Gastrocnemius medialis (tissue), 4 donors: ENCODE measurements around the gene RAB17. TPM values are rescaled to one million over a fixed set of nuclear protein-coding genes. Genes with fewer than 3 reads are reported as not detected.

Experiments
- ATAC-seq, 2 donors: fragments of 150-250 bp; one replicate each; pipeline ENCODE4 v1.9.1; 2016
- DNase-seq, 2 donors: peaks; one replicate each; pipeline ENCODE4 v3.0.0-alpha.2; 2019
- H3K27ac ChIP-seq, 4 donors: fragments of 200-600 bp; sonication (generic); 1 replicate in 1 of 4; 2 replicates in 3 of 4; pipeline ENCODE4 v1.5.1; 2016 to 2018; ENCODE audit warnings: mild to moderate bottlenecking in 2 of 4, moderate library complexity in 1 of 4
- H3K27me3 ChIP-seq, 3 donors: fragments of 200-600 bp; sonication (generic) in 2 of 3; 1 replicate in 1 of 3; 2 replicates in 2 of 3; pipeline versions ENCODE4 v1.5.1 to v1.6.0; 2016 to 2019; ENCODE audit warnings: mild to moderate bottlenecking in 1 of 3, moderate library complexity in 1 of 3
- H3K36me3 ChIP-seq, 2 donors: fragments of 200-600 bp; sonication (generic) in 1 of 2; one replicate each; pipeline ENCODE4 v1.5.1; 2017 to 2018
- H3K4me1 ChIP-seq, 2 donors: fragments of 200-600 bp; sonication (generic) in 1 of 2; one replicate each; pipeline ENCODE4 v1.5.1; 2016 to 2017; ENCODE audit warnings: mild to moderate bottlenecking in 2 of 2
- H3K4me3 ChIP-seq, 4 donors: fragments of 200-600 bp; sonication (generic) in 3 of 4; 1 replicate in 1 of 4; 2 replicates in 3 of 4; pipeline ENCODE4 v1.5.1; 2016 to 2019; ENCODE audit warnings: mild to moderate bottlenecking in 2 of 4
- H3K9me3 ChIP-seq, 3 donors: fragments of 200-600 bp; sonication (generic) in 2 of 3; 1 replicate in 1 of 3; 2 replicates in 2 of 3; pipeline ENCODE4 v1.5.1; 2016 to 2019
- POLR2A ChIP-seq, 2 donors: fragments of 450-650 bp; IDR thresholded peaks; one replicate each; pipeline ENCODE4 v1.6.1; 2017; ENCODE audit warnings: antibody characterized with exemption in 2 of 2, mild to moderate bottlenecking in 2 of 2, moderate library complexity in 2 of 2
- in situ Hi-C, 4 donors: fragments of 200-750 bp; cut with MboI; loops; one replicate each; pipeline versions ENCODE4 v1.15.0 to v1.8.0; 2017; ENCODE audit warnings: low sequenced_read_pairs in 4 of 4
- intact Hi-C: fragments of 100-400 bp; cut with DNase I; formaldehyde crosslinking; loops from one replicate; pipeline ENCODE4 v1.15.1; 2023; ENCODE audit warnings: low total_unique reads
- total RNA-seq, 4 donors: library from RNA; depleted of rRNA; stranded (reverse); fragments of >200 nt; gene quantifications; one replicate each; pipeline versions ENCODE4 v1.1.0 to v1.2.3, GENCODE V29; 2016
- TF ChIP-seq, protein P1 (sequence below), 5 experiments: fragments of 450-650 bp in 3 of 5; fragments of 200-600 bp in 2 of 5; sonication (generic) in 2 of 5; IDR thresholded peaks in 4 of 5; conservative IDR thresholded peaks in 1 of 5; 1 replicate in 4 of 5; 2 replicates in 1 of 5; pipeline ENCODE4 v1.5.1; 2016 to 2019; ENCODE audit warnings: antibody characterized with exemption in 5 of 5, mild to moderate bottlenecking in 3 of 5, moderate library complexity in 3 of 5

Gene RAB17
- total RNA-seq, 4 donors from 2014 or later: 0.42 to 1.3 TPM; not detected in 2

DNA sequence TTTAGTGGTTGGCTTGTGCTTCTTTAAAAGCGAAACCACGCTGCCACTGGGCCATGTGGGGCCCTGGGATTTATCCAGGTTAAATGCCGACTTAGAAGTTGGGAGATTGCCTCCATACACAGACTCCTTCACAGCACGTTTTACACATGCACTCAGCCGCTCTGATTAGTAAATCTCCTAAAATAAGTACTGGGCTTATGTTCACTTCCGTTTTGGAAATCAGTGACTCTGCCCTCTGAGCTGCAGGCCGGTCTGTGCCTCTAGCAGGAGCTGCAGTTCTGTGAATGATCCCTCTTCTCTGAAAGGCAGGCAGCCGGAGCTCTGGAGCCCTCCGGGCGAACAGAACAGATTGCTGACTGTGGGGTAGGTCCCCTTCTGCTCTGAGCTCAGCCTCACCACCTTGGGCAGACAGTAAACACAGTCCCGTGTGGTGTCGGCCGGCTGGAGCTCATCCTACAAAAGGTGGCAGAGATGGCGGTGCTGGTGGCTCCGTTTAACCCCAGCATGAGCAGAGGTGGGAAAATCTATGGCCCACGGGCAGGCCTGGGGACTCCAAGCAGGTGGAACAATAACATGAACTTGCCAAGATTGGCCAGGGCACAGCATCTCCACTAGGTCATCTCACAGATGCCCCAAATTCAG lies 9.8 kb upstream of the RAB17 start:
- Histone ChIP-seq H3K27me3 (no peaks in the 10 kb centered on the region), H3K4me1 (peaks cover 17 to 18% of the 10 kb centered on the region in 2 donors), H3K36me3 (no peaks in the 10 kb centered on the region), H3K4me3 (peak overlapping the region; percentile 42 to 60 (median 54)), H3K9me3 (no peaks in the 10 kb centered on the region), H3K27ac (peak overlapping the region; percentile 88 to 96 (median 92))
- ATAC-seq (peak; percentile 96 to 98), DNase-seq (peak; percentile 82 to 85)
- intact Hi-C loops: loop anchor here (1.0 to 2.0 kb wide), 4 partner anchors 42 to 145 kb away; no protein-coding TSS in a partner anchor
- in situ Hi-C loops: loop anchor here in 1 of 4 donors (5.0 kb wide), 1 partner anchor 142 kb away; no protein-coding TSS in a partner anchor
- TF ChIP-seq, protein P1, sequence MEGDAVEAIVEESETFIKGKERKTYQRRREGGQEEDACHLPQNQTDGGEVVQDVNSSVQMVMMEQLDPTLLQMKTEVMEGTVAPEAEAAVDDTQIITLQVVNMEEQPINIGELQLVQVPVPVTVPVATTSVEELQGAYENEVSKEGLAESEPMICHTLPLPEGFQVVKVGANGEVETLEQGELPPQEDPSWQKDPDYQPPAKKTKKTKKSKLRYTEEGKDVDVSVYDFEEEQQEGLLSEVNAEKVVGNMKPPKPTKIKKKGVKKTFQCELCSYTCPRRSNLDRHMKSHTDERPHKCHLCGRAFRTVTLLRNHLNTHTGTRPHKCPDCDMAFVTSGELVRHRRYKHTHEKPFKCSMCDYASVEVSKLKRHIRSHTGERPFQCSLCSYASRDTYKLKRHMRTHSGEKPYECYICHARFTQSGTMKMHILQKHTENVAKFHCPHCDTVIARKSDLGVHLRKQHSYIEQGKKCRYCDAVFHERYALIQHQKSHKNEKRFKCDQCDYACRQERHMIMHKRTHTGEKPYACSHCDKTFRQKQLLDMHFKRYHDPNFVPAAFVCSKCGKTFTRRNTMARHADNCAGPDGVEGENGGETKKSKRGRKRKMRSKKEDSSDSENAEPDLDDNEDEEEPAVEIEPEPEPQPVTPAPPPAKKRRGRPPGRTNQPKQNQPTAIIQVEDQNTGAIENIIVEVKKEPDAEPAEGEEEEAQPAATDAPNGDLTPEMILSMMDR (IDR thresholded peaks at IDR 0.05 in 4 of 5, conservative IDR thresholded peaks at IDR 0.05 in 1 of 5): peak in 4 of 5 experiments; percentile 11 to 60 (median 37)
- peak; percentile 61 to 68 for TF ChIP-seq POLR2A (IDR thresholded peaks at IDR 0.05)

DNA sequence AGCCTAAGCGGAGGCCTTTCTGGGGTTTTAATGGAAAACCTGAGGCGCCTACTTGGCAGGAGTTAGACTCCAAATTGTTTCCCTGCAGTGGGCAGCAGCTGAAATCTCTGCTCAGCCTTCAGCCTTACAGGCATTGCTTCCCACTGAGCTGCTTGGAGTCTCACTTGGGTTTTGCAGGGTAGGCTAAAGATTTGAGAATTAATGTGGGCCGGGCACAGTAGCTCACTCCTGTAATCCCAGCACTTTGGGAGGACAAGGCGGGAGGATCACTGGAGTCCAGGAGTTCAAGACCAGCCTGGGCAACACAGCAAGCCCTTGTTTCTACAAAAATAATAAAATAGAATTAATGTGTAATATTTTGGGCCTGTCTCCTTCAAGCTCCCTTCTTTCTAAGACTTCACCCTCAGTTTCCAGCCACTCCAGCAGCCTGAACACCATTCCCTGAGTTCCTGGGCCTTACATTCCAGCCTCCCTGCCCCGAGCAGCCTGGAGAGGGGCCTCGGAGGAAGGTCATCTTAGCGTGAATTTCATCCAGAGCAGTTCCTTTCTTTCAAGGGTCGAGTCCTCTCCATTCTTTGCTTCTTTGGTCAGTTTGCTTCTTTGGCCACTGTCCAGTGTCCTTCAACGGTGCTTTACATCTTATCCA lies 9.1 kb upstream of the RAB17 start:
- DNase-seq (no peak), ATAC-seq (peak; percentile 4 to 7)
- intact Hi-C loops: loop anchor here (1.0 to 2.0 kb wide), 4 partner anchors 43 to 146 kb away; no protein-coding TSS in a partner anchor
- in situ Hi-C loops: loop anchor here in 3 of 4 donors (5.0 to 10.0 kb wide), 3 partner anchors 55 to 145 kb away; no protein-coding TSS in a partner anchor
- Histone ChIP-seq H3K27me3 (no peaks in the 10 kb centered on the region), H3K27ac (peak overlapping the region; percentile 88 to 96 (median 92)), H3K4me1 (peaks cover 24% of the 10 kb centered on the region in 2 donors), H3K36me3 (no peaks in the 10 kb centered on the region), H3K4me3 (peak overlapping the region; percentile 42 to 60 (median 54)), H3K9me3 (no peaks in the 10 kb centered on the region)
- no peak for TF ChIP-seq POLR2A (IDR thresholded peaks at IDR 0.05)
- TF ChIP-seq, protein P1 (IDR thresholded peaks at IDR 0.05 in 4 of 5, conservative IDR thresholded peaks at IDR 0.05 in 1 of 5): no peak

DNA sequence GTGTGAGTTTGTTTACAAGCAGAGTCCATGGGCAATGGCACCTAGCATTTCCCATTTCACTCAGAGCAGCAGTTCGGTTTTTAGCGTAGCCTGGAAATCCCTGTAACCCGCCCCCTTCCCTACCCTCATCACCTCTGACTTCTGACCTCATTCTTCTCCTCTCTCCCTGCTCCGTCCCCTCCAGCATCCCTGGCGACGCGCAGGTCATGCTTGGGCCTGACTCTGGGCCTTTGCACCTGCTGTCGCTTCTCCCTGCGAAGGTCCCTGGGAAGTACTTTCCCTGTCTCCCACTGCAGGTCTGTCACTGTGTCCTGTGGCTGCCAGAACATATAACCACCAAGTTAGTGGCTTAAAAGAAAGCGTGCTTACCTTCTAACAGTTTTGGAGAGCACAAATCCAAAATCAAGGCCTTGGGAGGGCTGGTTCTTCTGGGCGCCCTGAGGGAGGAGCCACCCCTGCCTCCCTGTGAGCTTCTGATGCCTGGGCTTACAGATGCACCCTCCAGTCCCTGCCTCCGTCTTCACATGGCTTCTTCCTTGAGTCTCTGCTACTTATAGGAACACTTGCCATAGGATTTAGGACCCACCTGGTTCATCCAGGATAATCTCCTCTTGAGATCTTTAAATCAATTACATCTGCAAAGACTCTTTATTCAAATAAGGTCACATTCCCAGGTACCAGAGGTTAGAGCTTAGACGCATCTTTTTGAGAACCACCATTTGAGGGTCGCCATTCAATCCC lies 8.1 kb upstream of the RAB17 start:
- DNase-seq: no peak
- Histone ChIP-seq H3K27me3 (no peaks in the 10 kb centered on the region), H3K4me1 (peaks cover 23 to 26% of the 10 kb centered on the region in 2 donors), H3K9me3 (no peaks in the 10 kb centered on the region), H3K36me3 (no peaks in the 10 kb centered on the region), H3K4me3 (no peak overlapping the region), H3K27ac (peak overlapping the region in 2 of 4 donors; percentile 91 to 96)
- intact Hi-C loops (no loop called here), in situ Hi-C loops (loop anchor here in 2 of 4 donors (5.0 to 10.0 kb wide), 3 partner anchors 56 to 146 kb away; no protein-coding TSS in a partner anchor)
- ATAC-seq: no peak
- no peak for TF ChIP-seq POLR2A (IDR thresholded peaks at IDR 0.05)

DNA sequence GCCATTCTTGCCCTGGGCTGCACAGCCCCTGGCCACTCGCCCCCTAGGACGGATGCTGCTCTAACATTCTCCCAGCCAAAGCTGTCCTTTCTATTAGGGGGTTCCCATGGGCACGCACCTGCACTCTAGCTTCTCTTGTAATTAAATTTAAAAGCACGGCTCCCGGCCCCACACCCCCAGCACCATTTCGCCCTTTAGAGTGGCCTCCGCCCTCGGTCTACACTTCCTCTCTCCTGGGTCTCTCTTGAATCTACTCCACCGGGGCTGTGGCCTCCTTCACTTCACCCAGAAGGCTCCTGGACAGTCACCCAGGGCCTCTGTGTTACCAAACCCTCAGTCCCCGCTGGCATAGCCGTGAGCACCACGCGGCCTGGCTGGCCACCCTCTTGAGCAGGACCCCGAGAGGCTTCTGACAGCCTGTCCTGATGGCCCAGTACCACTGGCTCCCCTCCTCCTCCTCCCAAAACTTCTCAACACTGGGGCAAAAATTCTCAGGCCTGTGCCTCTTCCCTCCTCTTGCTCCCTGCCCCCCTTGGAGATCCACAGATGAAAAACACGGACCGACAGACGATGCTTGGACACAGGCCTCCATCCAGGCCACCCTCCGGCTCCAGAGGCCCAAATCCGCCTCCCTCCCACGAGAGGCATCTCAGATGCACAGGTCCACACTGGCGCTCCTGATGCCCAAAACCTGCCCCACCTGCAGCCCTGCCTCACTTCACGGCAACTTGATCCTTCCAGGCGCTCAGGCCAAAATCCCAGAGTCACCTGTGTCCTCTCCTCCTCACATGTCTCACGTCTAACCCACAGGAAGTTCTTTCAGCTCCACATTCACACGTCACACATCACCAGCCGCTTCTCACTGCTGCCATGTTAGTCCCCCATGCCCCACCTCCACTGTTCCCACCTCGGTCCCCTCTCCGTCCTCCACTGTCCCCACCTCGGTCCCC lies 6.9 kb upstream of the RAB17 start:
- no peak for ATAC-seq

More for the DNA sequence above, 6.9 kb upstream of the RAB17 start:
- Histone ChIP-seq H3K27ac (no peak overlapping the region), H3K36me3 (no peaks in the 10 kb centered on the region), H3K9me3 (no peaks in the 10 kb centered on the region), H3K4me1 (peaks cover 22 to 26% of the 10 kb centered on the region in 2 donors), H3K27me3 (no peaks in the 10 kb centered on the region), H3K4me3 (no peak overlapping the region)
- intact Hi-C loops: no loop called here
- no peak for TF ChIP-seq POLR2A (IDR thresholded peaks at IDR 0.05)
- TF ChIP-seq, protein P1 (IDR thresholded peaks at IDR 0.05 in 4 of 5, conservative IDR thresholded peaks at IDR 0.05 in 1 of 5): no peak
- in situ Hi-C loops: loop anchor here in 2 of 4 donors (5.0 to 10.0 kb wide), 3 partner anchors 57 to 147 kb away; no protein-coding TSS in a partner anchor
- DNase-seq: no peak
